ENCODE measurements around the gene NANS. TPM values are rescaled to one million over a fixed set of nuclear protein-coding genes. Genes with fewer than 3 reads are reported as not detected.
"Not testable (repeated sequence)": the region's sequence is repeated elsewhere in the genome, so short reads cannot be mapped to it uniquely, and the experiment has no call there.

The NANS gene
- total RNA-seq, 2 experiments from 2014 or later: 48.4 to 51.9 TPM

GRCh38 chr9:98104445-98104881 lies 47.9 kb downstream of the NANS start:
- H3K27me3 Mint-ChIP-seq: no peaks in the 10 kb centered on the region
- DNase-seq: no peak
- peaks cover 91% of the 10 kb centered on the region for H3K4me1 Mint-ChIP-seq (ENCODE audit: low read depth)
- H3K9me3 Mint-ChIP-seq: no peaks in the 10 kb centered on the region
- peaks cover 49% of the 10 kb centered on the region for H3K36me3 Mint-ChIP-seq
- intact Hi-C loops (cut with micrococcal nuclease): loop anchor here (5.0 kb wide), 3 partner anchors 88 to 153 kb away; partner anchors contain the start of genes ANP32B, CORO2A and TBC1D2
- peak overlapping the region; percentile 69 for H3K27ac Mint-ChIP-seq
- no peak overlapping the region for H3K4me3 Mint-ChIP-seq
- CTCF ChIA-PET: interaction anchor here (0.9 to 1.9 kb wide), 2 partner anchors 14 to 30 kb away, joined by 3 to 10 read pairs; partner anchors contain the start of gene TRIM14
- POLR2A ChIA-PET: interaction anchor here (0.8 to 3.6 kb wide), 3 partner anchors 15 to 152 kb away, joined by 3 to 12 read pairs (median 4); partner anchors contain the start of genes TBC1D2 and TRIM14

GRCh38 chr9:98105006-98105405 lies 48.5 kb downstream of the NANS start:
- peaks cover 91% of the 10 kb centered on the region for H3K4me1 Mint-ChIP-seq (ENCODE audit: low read depth)
- H3K9me3 Mint-ChIP-seq: no peaks in the 10 kb centered on the region
- intact Hi-C loops (cut with micrococcal nuclease): no loop called here
- H3K27me3 Mint-ChIP-seq: no peaks in the 10 kb centered on the region
- no peak overlapping the region for H3K4me3 Mint-ChIP-seq
- CTCF ChIA-PET: interaction anchor here (0.9 to 1.9 kb wide), 2 partner anchors 14 to 30 kb away, joined by 3 to 10 read pairs; partner anchors contain the start of gene TRIM14
- peak overlapping the region; percentile 69 for H3K27ac Mint-ChIP-seq
- POLR2A ChIA-PET: interaction anchor here (3.6 kb wide), 1 partner anchor 14 kb away, joined by 12 read pairs; the partner anchor contains the start of gene TRIM14
- no peak for DNase-seq
- peaks cover 47% of the 10 kb centered on the region for H3K36me3 Mint-ChIP-seq

DNA sequence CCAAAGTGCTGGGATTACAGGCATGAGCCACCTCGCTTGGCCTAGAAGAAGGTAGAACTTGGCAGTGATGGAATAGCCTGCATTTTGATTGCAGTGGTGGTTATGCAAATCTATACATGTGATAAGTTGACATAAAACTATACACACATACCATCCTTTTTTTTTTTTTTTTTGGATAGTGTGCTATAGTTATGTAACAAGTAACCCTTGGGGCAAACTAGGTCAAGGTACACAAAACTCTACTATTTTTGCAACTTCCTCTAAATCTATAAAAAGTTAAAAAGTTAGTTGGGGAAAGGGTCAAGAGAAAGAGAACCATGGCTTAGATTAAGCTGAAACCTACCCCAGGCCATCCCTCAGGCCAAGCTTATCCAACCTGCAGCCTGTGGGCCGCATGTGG lies 51.4 kb downstream of the NANS start:
- Mint-ChIP-seq H3K4me1 (ENCODE audit: low read depth) (peaks cover 82% of the 10 kb centered on the region), H3K27ac (peak overlapping the region; percentile 97), H3K9me3 (no peaks in the 10 kb centered on the region), H3K27me3 (no peaks in the 10 kb centered on the region), H3K4me3 (no peak overlapping the region), H3K36me3 (peaks cover 60% of the 10 kb centered on the region)
- intact Hi-C loops (cut with micrococcal nuclease): loop anchor here (1.0 kb wide), 1 partner anchor 10 kb away; no protein-coding TSS in a partner anchor
- ChIA-PET CTCF (interaction anchor here (0.6 to 2.2 kb wide), 3 partner anchors 10 to 1033 kb away, joined by 3 to 10 read pairs (median 5); partner anchors contain the start of gene TRIM14), POLR2A (interaction anchor here (0.8 to 3.3 kb wide), 4 partner anchors 10 to 123 kb away, joined by 3 to 26 read pairs (median 6); partner anchors contain the start of genes NANS and TRIM14)
- no peak for DNase-seq

DNA sequence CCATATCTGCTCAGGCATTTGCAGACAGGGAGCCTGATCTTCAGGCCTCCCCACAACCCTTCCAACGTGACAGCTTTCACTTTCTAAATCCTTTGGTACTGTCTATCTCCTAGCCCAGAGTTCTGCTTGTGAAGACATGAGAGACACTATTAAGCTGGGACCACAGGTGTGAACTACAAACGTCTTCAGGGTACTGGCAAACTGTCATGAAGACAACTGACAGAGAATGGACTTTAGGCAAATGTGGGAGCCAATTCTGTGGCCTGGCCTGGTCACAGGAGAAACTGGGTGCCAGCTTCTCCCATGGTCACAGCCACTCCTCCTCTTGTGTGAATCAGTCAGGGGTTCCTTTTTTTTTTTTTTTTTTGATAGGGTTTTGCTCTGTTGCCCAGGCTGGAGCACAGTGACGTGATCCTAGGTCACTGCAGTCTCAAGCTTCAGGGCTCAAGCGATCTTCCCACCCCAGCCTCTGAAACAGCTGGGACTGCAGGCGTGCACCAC lies 52.0 kb downstream of the NANS start:
- no peaks in the 10 kb centered on the region for H3K9me3 Mint-ChIP-seq
- DNase-seq: peak; percentile 51
- H3K4me1 Mint-ChIP-seq (ENCODE audit: low read depth): peaks cover 80% of the 10 kb centered on the region
- H3K27ac Mint-ChIP-seq: peak overlapping the region; percentile 97
- peaks cover 60% of the 10 kb centered on the region for H3K36me3 Mint-ChIP-seq
- ChIA-PET CTCF (interaction anchor here (0.6 to 2.2 kb wide), 3 partner anchors 10 to 1033 kb away, joined by 3 to 10 read pairs (median 5); partner anchors contain the start of gene TRIM14), POLR2A (interaction anchor here (0.8 to 3.3 kb wide), 4 partner anchors 10 to 123 kb away, joined by 3 to 26 read pairs (median 6); partner anchors contain the start of genes NANS and TRIM14)
- peak overlapping the region; percentile 62 for H3K4me3 Mint-ChIP-seq
- intact Hi-C loops (cut with micrococcal nuclease): loop anchor here (1.0 kb wide), 1 partner anchor 10 kb away; no protein-coding TSS in a partner anchor
- no peaks in the 10 kb centered on the region for H3K27me3 Mint-ChIP-seq

DNA sequence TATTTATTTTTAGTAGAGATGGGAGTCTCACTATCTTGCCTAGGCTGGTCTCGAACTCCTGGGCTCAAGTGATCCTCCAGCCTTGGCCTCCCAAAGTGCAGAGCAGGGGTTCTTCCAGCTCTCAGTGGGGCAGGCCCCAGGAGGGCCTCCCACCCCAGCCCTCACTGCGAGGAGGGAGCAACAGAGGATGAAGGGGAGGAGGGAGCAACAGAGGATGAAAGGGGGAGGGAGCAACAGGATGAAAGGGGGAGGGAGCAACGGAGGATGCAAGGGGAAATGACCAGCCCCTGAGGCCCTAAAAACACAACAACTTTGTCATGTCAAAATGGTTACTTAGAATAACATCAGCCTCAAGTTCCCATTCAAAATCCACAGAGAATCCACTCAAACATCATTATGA lies 52.5 kb downstream of the NANS start:
- intact Hi-C loops (cut with micrococcal nuclease): no loop called here
- Mint-ChIP-seq H3K4me1 (ENCODE audit: low read depth) (peaks cover 76% of the 10 kb centered on the region), H3K27ac (peak overlapping the region; percentile 97), H3K9me3 (no peaks in the 10 kb centered on the region), H3K36me3 (peaks cover 58% of the 10 kb centered on the region), H3K27me3 (no peaks in the 10 kb centered on the region), H3K4me3 (no peak overlapping the region)
- peak; percentile 31 for DNase-seq
- POLR2A ChIA-PET: interaction anchor here (1.3 to 3.3 kb wide), 2 partner anchors 10 to 11 kb away, joined by 5 to 26 read pairs; partner anchors contain the start of gene TRIM14
- CTCF ChIA-PET: interaction anchor here (1.3 to 2.2 kb wide), 2 partner anchors 10 to 11 kb away, joined by 5 to 10 read pairs; partner anchors contain the start of gene TRIM14

DNA sequence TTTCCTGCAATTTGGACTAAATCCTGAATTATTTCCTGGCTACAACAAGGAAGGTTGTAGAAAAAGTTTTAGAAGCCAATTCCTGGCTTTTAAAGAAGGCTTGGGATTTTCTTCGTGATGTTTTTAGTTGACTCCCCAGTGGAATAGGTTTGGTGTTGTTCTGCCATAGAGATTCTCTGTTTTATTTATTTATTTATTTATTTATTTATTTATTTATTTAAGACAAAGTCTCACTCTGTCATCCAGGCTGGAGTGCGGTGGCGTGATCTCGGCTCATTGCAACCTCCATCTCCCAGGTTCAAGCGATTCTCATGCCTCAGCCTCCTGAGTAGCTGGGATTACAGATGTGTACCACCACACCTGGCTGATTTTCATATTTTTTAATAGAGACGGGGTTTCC lies 60.6 kb downstream of the NANS start:
- ChIA-PET POLR2A (interaction anchor here (0.9 kb wide), 1 partner anchor 61 kb away, joined by 3 read pairs; the partner anchor contains the start of gene NANS), CTCF (interaction anchor here (1.4 to 2.3 kb wide), 4 partner anchors 19 to 147 kb away, joined by 3 to 16 read pairs (median 8); no protein-coding TSS in a partner anchor)
- not testable (repeated sequence) for DNase-seq, H3K27ac Mint-ChIP-seq, H3K27me3 Mint-ChIP-seq, H3K9me3 Mint-ChIP-seq, H3K4me3 Mint-ChIP-seq
- Mint-ChIP-seq H3K4me1 (ENCODE audit: low read depth) (peaks cover 42% of the 10 kb centered on the region), H3K36me3 (peaks cover 16% of the 10 kb centered on the region)
- intact Hi-C loops (cut with micrococcal nuclease): loop anchor here (5.0 kb wide), 1 partner anchor 90 kb away; no protein-coding TSS in a partner anchor

GRCh38 chr9:98117984-98118639 lies 61.6 kb downstream of the NANS start:
- Mint-ChIP-seq H3K27me3 (no peaks in the 10 kb centered on the region), H3K27ac (peak overlapping the region; percentile 95), H3K4me1 (ENCODE audit: low read depth) (peaks cover 39% of the 10 kb centered on the region), H3K36me3 (peaks cover 14% of the 10 kb centered on the region), H3K9me3 (no peaks in the 10 kb centered on the region), H3K4me3 (peak overlapping the region; percentile 89)
- peak; percentile 66 for DNase-seq
- ChIA-PET CTCF (interaction anchor here (0.8 to 3.4 kb wide), 17 partner anchors 8 to 146 kb away, joined by 3 to 22 read pairs (median 6); partner anchors contain the start of genes CORO2A and TBC1D2), POLR2A (interaction anchor here (0.9 to 2.3 kb wide), 10 partner anchors 9 to 196 kb away, joined by 3 to 26 read pairs (median 3); partner anchors contain the start of genes CORO2A, NANS, TBC1D2 and TRMO)
- intact Hi-C loops (cut with micrococcal nuclease): loop anchor here (1.0 to 5.0 kb wide), 6 partner anchors 10 to 137 kb away; partner anchors contain the start of gene TBC1D2

DNA sequence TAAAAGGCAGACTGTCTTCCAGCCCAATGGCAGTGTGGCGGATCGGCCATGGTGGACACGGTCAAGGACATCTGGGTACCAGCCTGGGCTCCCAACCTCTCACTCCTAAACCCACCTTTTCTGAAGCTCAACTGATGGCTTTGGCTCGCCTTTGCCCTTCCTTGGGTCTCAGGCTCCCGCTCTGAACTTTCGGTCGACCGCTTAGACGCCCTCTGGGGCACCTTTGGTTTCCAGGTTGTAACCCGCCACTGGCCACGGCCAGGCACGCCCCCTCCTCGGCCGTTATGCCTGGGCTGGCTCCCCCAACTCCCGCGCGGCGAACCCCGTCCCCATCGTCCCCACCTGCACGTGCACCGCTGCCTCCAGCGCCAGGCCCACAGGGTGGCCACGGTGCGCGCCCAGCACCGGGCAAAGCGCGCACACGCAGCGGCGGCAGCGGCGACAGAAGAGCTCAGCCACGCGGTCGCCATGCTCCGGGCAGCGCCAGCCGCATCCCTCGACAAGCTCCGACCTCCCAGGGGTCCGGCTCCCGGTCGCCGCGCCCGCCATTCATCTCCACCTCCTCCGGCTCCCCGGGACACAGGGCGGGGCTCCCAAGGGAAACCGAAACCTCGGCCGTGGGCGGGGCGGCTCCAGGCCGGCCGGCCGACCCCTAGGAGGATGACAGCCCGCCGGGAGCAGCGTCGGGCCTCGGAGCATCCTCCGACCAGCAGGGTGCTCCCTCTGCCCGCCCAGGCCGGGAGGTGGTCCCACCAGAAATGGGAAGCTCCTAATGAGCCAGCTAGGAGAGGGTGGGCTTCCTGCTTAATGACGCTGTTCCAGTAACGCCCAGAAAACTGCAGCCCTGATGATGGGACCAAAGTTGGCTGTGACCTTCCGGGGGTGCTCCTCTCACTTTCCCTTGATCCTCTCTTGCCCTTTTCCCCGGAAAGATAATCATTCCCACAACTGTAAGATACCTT lies 62.4 kb downstream of the NANS start, which contains the start of gene TRIM14:
Gene TRIM14, minus strand, starts transcription at position 583 of the 962 bp plus-strand sequence. Its CDS starts 34 bp downstream, at position 549.
- peaks cover 14% of the 10 kb centered on the region for H3K36me3 Mint-ChIP-seq
- CTCF ChIA-PET: interaction anchor here (0.8 to 3.4 kb wide), 19 partner anchors 8 to 145 kb away, joined by 3 to 22 read pairs (median 5); partner anchors contain the start of genes CORO2A and TBC1D2
- H3K27ac Mint-ChIP-seq: peak within 1 kb of the TSS; percentile 95
- intact Hi-C loops (cut with micrococcal nuclease): loop anchor here (1.0 to 5.0 kb wide), 6 partner anchors 11 to 136 kb away; partner anchors contain the start of gene TBC1D2
- POLR2A ChIA-PET: interaction anchor here (0.9 to 2.3 kb wide), 13 partner anchors 9 to 197 kb away, joined by 3 to 26 read pairs (median 4); partner anchors contain the start of genes CORO2A, NANS, TBC1D2 and TRMO
- peaks cover 39% of the 10 kb centered on the region for H3K4me1 Mint-ChIP-seq (ENCODE audit: low read depth)
- H3K9me3 Mint-ChIP-seq: no peaks in the 10 kb centered on the region
- DNase-seq: peak; percentile 75
- H3K27me3 Mint-ChIP-seq: no peaks in the 10 kb centered on the region
- H3K4me3 Mint-ChIP-seq: peak within 1 kb of the TSS; percentile 89

DNA sequence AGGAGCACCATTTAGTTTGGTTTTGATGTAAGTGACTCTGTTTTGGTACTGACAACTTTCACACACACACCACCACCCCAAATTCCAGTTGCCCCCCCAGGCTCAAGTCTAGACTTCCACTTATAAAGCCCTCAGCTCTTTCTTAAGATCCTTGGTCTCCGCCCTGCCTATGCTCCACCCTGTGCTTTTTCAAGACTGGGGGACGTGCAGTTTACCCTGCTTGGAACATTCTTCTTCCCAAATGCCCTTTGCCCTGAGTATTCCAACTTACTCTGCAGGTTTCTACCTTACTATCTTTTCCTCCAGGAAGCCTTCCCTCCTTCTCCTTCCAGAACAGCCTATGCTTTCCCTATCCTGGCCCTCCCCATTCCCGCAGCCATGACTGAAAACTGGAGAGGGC lies 63.9 kb downstream of the NANS start:
- Mint-ChIP-seq H3K9me3 (no peaks in the 10 kb centered on the region), H3K4me1 (ENCODE audit: low read depth) (peaks cover 39% of the 10 kb centered on the region), H3K27me3 (no peaks in the 10 kb centered on the region), H3K27ac (peak overlapping the region; percentile 38), H3K4me3 (peak overlapping the region; percentile 89), H3K36me3 (peaks cover 15% of the 10 kb centered on the region)
- no peak for DNase-seq
- ChIA-PET POLR2A (interaction anchor here (1.0 kb wide), 1 partner anchor 135 kb away, joined by 3 read pairs; the partner anchor contains the start of gene TBC1D2), CTCF (interaction anchor here (0.6 to 3.4 kb wide), 7 partner anchors 18 to 217 kb away, joined by 3 to 22 read pairs (median 6); partner anchors contain the start of gene TBC1D2)
- intact Hi-C loops (cut with micrococcal nuclease): no loop called here

- no peak for DNase-seq
- H3K9me3 Mint-ChIP-seq: no peaks in the 10 kb centered on the region
- CTCF ChIA-PET: interaction anchor here (0.6 to 3.4 kb wide), 7 partner anchors 18 to 218 kb away, joined by 3 to 22 read pairs (median 6); partner anchors contain the start of gene TBC1D2
- H3K27ac Mint-ChIP-seq: peak overlapping the region; percentile 38
- H3K36me3 Mint-ChIP-seq: peaks cover 15% of the 10 kb centered on the region
- no peaks in the 10 kb centered on the region for H3K27me3 Mint-ChIP-seq
- H3K4me1 Mint-ChIP-seq (ENCODE audit: low read depth): peaks cover 39% of the 10 kb centered on the region
- no peak overlapping the region for H3K4me3 Mint-ChIP-seq
- POLR2A ChIA-PET: interaction anchor here (1.0 to 1.8 kb wide), 2 partner anchors 71 to 135 kb away, joined by 3 to 6 read pairs; partner anchors contain the start of genes CORO2A and TBC1D2
- intact Hi-C loops (cut with micrococcal nuclease): no loop called here
Measured at GRCh38 chr9:98121058-98121457, 64.5 kb downstream of the NANS start.
